GM10266 (cell line): ENCODE measurements around the gene UCK1.

ENCODE experiments used
- DNase-seq: peaks from one replicate; pipeline ENCODE4 v3.0.0; 2012; ENCODE audit errors: extremely low spot score
- CTCF ChIP-seq: IDR thresholded peaks from 2 replicates; pipeline ENCODE4 v1.5.1; 2012; ENCODE audit warnings: mild to moderate bottlenecking, low read depth; ENCODE audit not compliant: control insufficient read depth, insufficient read depth; ENCODE audit errors: missing control alignments

The UCK1 gene

DNA sequence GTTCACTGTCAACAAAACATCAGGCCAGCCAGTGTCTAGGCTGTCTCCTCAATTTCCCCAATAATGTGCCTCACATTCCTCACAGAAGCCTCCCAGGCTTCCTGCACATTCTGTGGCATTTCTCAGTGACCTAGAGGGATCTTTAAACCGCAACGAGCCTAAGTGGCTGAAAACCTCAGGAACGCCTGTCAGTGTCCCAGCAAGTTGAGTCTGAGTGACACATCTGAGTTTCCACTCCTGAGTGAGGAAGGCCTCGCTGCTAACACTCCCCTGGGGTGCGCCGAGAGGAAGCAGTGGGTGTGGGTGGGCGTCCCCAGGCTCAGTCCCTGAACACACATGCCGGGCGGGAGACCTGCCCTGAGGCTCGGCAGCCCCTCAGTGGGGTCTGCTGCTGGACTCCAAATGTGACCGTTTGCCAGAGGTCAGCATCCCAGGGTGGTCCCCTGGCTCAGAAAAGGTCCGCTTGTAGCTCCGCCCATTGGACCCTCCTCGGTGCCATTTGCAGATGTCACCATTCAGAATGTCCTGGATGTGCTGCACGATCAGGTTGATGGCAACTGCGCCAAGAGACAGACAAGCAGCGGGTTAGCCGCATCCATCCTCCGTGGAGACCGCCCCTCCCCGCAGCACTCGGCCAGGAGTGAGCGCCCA is 6.3 kb downstream of the UCK1 start:
- no peak for TF ChIP-seq CTCF
- DNase-seq, result no peak

DNA sequence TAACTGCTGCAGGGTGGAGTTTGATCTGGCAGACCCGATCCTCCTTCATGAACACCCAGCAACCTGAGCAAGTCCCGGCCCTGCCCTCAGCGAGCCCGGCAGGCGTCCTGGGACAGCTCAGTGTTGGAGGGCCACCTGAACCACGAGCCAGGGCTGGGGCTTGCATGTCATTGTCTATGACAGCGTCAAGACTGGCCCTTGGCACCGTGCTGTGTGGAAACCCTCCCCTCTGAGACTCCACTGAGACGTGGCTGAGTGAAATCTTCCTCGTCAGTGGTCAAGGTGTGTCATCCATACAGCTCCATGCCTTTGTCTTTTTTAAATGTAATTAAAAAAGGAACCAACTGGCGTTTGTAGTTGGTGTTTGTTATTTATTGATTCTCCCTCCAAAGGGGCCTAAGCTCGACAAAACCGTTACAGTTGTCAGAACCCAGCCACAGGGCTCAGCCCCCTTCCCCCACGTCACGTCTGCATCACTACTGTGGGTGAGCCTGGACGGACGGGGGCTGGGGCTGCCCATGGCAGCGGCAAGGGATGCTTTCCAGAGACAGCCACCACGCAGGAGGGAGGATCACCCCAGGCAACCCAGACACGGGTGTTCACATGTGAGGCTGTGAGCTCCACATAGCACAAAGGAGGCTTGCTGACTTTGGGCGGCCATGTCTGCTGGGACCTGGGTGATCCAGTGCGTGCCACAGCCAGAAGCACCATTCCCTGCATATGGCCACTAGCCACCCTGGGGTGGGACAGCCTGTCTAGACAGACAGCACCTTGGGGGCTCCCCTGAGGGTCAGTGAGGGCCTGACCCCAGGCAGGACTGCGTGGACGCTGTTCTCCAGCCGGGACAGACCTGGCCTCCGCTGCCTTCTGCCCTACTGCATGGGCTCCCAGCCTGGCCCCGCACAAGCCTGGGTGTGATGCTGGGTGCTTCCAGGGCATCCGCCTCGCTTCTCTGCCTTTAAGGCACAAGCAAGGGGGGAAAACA is 7.3 kb downstream of the UCK1 start:
- peak; percentile 15 for DNase-seq
- no peak for TF ChIP-seq CTCF

DNA sequence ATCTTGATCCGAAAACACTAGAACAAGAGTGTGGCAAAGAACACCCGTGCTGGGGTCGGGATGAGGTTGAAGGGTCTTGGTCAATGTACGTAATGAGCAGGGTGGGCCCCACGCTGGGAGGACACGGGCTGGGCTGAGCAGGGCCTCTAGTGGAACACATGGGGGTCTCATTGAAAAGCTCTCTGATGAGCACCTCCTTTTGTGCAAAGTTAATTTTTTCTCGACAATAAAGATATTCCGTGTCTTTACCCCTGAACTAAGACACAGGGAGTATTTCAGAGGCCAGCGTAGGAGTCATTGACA is 8.0 kb downstream of the UCK1 start:
- no peak for TF ChIP-seq CTCF
- no peak for DNase-seq

- DNase-seq, result peak; percentile 13
- no peak for TF ChIP-seq CTCF
Measured at GRCh38 chr9:131522257-131523085, 8.6 kb downstream of the UCK1 start.

GRCh38 chr9:131521822-131522221 is 9.2 kb downstream of the UCK1 start:
- no peak for DNase-seq
- no peak for TF ChIP-seq CTCF

DNA sequence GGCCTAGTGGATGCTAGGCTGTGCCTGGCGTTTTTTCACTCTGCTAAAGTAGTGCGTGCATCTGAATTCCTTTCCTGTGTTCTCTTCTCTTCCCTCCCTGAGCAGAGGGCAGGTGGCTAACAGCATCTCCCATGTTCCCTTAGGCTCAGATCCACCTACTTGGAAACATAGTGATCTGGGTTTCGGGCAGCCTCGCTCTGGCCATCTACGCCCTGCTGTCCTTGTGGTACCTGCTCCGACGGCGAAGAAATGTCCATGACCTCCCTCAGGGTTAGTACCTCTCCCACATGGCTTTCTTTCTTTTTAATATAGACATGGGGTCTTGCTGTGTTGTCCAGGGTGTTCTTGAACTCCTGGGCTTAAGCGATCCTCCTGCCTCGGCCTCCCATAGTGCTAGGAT is 9.9 kb downstream of the UCK1 start:
- TF ChIP-seq CTCF, result no peak
- DNase-seq, result no peak
